Measurements from ENCODE around the gene SNED1.

Gene SNED1

DNA sequence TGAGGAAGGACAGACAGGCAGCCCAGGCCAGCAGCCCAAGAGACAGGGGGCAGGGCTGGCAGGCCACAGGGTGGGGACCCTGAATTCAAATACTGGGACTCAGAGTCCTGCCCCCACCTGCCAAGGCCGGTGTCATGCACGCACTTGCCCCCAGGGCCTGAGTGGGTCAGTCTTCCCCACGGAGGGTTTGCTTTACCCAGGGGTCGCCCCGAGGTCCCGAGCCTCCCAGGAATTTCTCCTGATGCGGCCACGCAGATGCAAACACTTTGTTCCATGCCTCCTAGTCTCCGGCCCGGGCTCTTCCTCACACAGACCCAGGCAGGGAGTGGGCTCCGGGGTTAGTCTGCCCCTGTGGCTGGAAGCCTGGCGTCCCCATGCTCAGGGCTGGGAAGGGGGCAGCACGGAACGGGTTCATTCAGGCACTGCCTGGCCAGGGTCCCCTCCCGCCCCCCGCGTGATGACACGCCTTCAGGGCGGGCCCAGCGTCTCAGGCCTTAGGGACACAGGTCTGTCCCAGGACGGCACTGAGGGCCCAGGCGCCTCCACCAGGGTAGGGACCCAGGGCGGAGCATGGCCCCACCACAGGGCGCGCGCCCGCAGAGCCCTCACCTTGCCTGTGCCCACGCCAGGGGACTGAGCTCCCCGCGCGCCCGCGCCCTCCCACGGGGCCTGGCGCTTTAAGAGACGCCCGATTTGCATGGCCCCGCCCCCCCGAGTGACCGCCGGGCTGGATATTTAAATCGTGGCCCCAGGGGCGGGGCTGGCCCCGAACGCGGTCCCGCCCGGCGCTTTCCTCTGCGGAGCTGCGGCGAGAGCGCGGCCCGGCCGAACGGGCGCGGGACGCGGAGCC lies at the start of gene SNED1:
SNED1 (plus strand) TSS at position 763 of the 850 bp plus-strand sequence. CDS start 220 bp downstream, outside the sequence.
- TF ChIP-seq, protein P1, sequence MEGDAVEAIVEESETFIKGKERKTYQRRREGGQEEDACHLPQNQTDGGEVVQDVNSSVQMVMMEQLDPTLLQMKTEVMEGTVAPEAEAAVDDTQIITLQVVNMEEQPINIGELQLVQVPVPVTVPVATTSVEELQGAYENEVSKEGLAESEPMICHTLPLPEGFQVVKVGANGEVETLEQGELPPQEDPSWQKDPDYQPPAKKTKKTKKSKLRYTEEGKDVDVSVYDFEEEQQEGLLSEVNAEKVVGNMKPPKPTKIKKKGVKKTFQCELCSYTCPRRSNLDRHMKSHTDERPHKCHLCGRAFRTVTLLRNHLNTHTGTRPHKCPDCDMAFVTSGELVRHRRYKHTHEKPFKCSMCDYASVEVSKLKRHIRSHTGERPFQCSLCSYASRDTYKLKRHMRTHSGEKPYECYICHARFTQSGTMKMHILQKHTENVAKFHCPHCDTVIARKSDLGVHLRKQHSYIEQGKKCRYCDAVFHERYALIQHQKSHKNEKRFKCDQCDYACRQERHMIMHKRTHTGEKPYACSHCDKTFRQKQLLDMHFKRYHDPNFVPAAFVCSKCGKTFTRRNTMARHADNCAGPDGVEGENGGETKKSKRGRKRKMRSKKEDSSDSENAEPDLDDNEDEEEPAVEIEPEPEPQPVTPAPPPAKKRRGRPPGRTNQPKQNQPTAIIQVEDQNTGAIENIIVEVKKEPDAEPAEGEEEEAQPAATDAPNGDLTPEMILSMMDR (IDR thresholded peaks at IDR 0.05): no peak
- Histone ChIP-seq H3K27ac (peak within 1 kb of the TSS; percentile 82 to 87), H3K4me3 (peak within 1 kb of the TSS; percentile 66 to 87), H3K9me3 (peaks cover 0 to 3% (median 0%) of the 10 kb centered on the region in 3 donors), H3K36me3 (peaks cover under 1 to 29% (median 7%) of the 10 kb centered on the region in 3 donors), H3K4me1 (peaks cover 0 to 64% (median 39%) of the 10 kb centered on the region in 4 donors), H3K27me3 (peaks cover 0 to 4% of the 10 kb centered on the region in 2 donors)
- peak; percentile 89 to 95 for DNase-seq
- intact Hi-C loops (cut with DNase I; ENCODE audit: low total_unique reads): no loop called here

DNA sequence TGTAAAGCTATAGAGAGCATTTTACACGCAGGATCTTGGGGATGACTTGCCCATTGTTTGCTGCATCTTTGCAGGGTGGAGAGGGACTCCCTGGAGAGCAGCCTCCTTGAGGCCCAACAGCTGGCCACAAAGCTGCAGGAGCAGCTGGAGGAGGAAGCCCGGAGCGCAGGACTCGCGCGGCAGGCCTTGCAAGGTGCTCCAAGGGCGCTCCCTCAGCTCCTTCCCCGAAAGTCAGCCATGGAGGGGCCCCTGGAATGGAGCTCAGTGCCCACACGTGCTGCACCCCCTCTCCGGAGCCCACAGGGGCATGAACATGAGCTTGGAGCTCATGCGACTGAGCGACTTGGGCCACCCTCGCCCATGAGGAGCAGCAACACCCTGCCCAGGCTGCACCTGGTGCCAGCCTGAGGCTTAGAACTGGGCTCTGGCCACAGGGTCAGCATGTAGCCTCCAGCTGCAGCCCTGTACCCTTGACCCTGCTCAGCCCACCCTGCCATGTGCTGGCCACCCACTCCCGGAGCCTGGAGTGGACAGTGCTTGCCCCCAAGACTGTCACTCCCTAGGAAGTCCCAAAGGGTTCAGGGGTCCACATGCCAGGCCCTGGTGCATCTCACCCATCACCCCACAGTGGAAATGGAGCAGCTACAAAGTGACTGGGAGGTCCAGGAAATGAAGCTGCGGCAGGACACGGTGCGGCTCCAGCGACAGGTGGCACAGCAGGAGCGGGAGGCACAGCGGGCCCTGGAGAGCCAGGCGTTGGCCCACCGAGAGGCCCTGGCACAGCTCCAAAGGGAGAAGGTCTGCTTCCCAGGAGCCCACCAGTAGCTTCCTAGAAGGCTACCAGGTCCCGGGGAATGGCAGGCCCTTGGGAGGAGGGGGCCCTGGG lies 49.3 kb upstream of the SNED1 start:
- TF ChIP-seq, protein P1 (IDR thresholded peaks at IDR 0.05): no peak
- no peaks in the 10 kb centered on the region for H3K36me3 ChIP-seq
- no peak overlapping the region for H3K27ac ChIP-seq
- H3K27me3 ChIP-seq: peaks cover 0 to 30% of the 10 kb centered on the region in 2 donors
- no peak overlapping the region for H3K4me3 ChIP-seq
- no peaks in the 10 kb centered on the region for H3K9me3 ChIP-seq
- peak in 1 of 2 donors; percentile 12 for DNase-seq
- intact Hi-C loops (cut with DNase I; ENCODE audit: low total_unique reads): no loop called here
- H3K4me1 ChIP-seq: no peaks in the 10 kb centered on the region

DNA sequence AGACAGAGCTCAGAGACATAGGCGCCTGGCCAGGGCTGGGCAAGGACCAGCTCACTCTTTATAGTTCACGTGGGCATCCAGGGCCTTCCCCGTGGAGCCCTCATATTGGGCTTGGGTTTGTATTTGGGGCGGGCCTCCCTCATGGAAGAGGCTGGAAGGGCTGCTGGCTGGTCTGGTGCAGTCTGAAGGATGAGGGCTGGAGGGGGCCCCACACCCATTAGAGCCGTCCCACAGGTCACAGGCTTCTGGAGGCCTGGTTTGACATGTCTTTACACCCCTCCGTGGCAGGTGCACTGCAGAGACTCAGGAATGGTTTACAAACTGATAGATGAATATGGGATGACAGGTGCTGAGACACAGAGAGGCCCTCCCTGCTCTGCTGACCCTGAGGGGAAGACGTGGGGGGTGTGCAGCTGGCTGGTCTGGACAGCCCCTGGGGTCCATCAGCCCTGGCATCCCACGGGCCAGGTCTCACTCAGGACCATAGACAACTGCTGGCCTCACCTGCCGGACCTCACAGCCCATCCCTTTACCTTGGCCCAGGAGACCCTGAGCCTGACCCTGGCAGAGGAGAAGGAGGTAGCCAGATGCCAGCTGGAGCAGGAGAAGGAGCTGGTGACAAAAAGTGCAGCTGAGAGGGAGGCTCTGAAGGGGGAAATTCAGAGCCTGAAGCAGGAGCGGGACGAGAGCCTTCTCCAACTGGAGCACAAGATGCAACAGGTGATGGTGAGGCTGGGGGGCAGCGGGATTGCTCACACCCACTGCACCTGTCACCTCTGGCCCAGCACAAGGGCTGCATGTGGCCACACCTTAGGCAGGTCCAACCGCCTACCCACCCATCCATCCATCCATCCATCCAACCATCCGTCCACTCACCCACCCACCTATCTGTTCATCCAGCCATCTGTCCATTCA lies 48.4 kb upstream of the SNED1 start:
- Histone ChIP-seq H3K4me1 (no peaks in the 10 kb centered on the region), H3K27me3 (peaks cover 0 to 36% of the 10 kb centered on the region in 2 donors), H3K4me3 (no peak overlapping the region), H3K9me3 (no peaks in the 10 kb centered on the region), H3K27ac (no peak overlapping the region), H3K36me3 (no peaks in the 10 kb centered on the region)
- DNase-seq: peak in 1 of 2 donors; percentile 5
- intact Hi-C loops (cut with DNase I; ENCODE audit: low total_unique reads): no loop called here
- TF ChIP-seq, protein P1 (IDR thresholded peaks at IDR 0.05): no peak

DNA sequence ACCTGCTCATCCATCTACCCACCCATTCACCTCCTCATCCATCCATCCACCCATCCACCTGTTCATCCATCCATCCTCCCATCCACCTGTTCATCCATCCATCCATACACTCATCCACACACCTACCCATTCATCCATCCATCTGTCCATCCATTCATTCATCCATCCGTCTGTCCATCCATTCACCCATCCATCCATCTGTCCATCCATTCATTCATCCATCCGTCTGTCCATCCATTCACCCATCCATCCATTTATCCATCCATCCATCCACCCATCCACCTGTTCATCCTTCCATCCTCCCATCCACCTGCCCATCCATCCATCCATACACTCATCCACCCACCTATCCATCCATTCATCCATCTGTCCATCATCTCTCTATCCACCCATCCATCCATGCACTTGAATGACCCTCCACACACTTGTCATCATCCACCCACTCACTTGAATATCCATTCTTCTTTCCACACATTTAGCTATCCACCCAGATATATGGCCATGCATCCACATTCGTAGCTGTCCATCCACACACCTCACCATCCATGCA lies 47.3 kb upstream of the SNED1 start:
- Histone ChIP-seq H3K27ac (no peak overlapping the region), H3K9me3 (no peaks in the 10 kb centered on the region), H3K27me3 (peaks cover 0 to 46% of the 10 kb centered on the region in 2 donors), H3K4me3 (no peak overlapping the region), H3K36me3 (no peaks in the 10 kb centered on the region), H3K4me1 (no peaks in the 10 kb centered on the region)
- no peak for DNase-seq
- TF ChIP-seq, protein P1 (IDR thresholded peaks at IDR 0.05): no peak
- intact Hi-C loops (cut with DNase I; ENCODE audit: low total_unique reads): no loop called here
